Activated B cell treated with CpG ODN at 0.5 μM for 24 hours (primary cell): ENCODE results near the gene FARS2. TPM values are rescaled to one million over a fixed set of nuclear protein-coding genes. Genes with fewer than 3 reads are reported as not detected.

ENCODE experiments used
- ATAC-seq: fragments of 200-7000 bp; cut with Tn5 transposase; one replicate; pipeline ENCODE4 v1.10.0; 2021; ENCODE audit warnings: low read depth, mild to moderate bottlenecking, moderate library complexity
- CTCF ChIA-PET: fragments of 350-600 bp; sonication (Branson Sonifier 250); formaldehyde crosslinking; loops from one replicate; lab custom pipeline; 2021; ENCODE audit warnings: antibody characterized with exemption; lab: Charles Lee
- POLR2A ChIA-PET: fragments of 350-600 bp; sonication (Branson Sonifier 250); formaldehyde crosslinking; loops from one replicate; lab custom pipeline; 2021; ENCODE audit warnings: antibody characterized with exemption; lab: Charles Lee
- DNase-seq: peaks from one replicate; pipeline ENCODE4 v3.0.0; 2022
- H3K27ac Mint-ChIP-seq: one replicate; pipeline ENCODE4 v1.8.0; 2020; ENCODE audit warnings: mixed read lengths
- H3K27me3 Mint-ChIP-seq: one replicate; pipeline ENCODE4 v1.8.0; 2021; ENCODE audit warnings: mixed read lengths
- H3K36me3 Mint-ChIP-seq: one replicate; pipeline ENCODE4 v1.8.0; 2021; ENCODE audit warnings: low read depth, mixed read lengths
- H3K4me1 Mint-ChIP-seq: one replicate; pipeline ENCODE4 v1.8.0; 2021; ENCODE audit warnings: mixed read lengths
- H3K4me3 Mint-ChIP-seq: one replicate; pipeline ENCODE4 v1.8.0; 2020; ENCODE audit warnings: mild to moderate bottlenecking, mixed read lengths
- H3K9me3 Mint-ChIP-seq: one replicate; pipeline ENCODE4 v1.8.0; 2020; ENCODE audit warnings: mixed read lengths
- CTCF ChIP-seq: fragments of 200-600 bp; IDR thresholded peaks from one replicate; pipeline ENCODE4 v1.8.0; 2022; ENCODE audit warnings: antibody characterized with exemption, mild to moderate bottlenecking
- intact Hi-C: fragments of 100-400 bp; cut with micrococcal nuclease; formaldehyde crosslinking; loops from one replicate; pipeline ENCODE4 v1.15.1; 2024
- total RNA-seq: library from RNA; stranded (reverse); gene quantifications from 2 replicates; pipeline ENCODE4 v1.2.3, GENCODE V29; 2022

FARS2 gene
- total RNA-seq, 1 donor from 2014 or later: 32.7 TPM

- no peak for DNase-seq
- H3K9me3 Mint-ChIP-seq: peaks cover 9% of the 10 kb centered on the region
- ChIA-PET CTCF (no interaction called here), POLR2A (no interaction called here)
- H3K4me1 Mint-ChIP-seq: no peaks in the 10 kb centered on the region
- peaks cover 11% of the 10 kb centered on the region for H3K36me3 Mint-ChIP-seq
- no peak for TF ChIP-seq CTCF
- H3K27me3 Mint-ChIP-seq: no peaks in the 10 kb centered on the region
- H3K4me3 Mint-ChIP-seq: no peak overlapping the region
- H3K27ac Mint-ChIP-seq: no peak overlapping the region
- intact Hi-C loops: no loop called here
- ATAC-seq: no peak
Measured at GRCh38 chr6:5749651-5750215, 488.4 kb downstream of the FARS2 start.

- ChIA-PET CTCF (no interaction called here), POLR2A (no interaction called here)
- Mint-ChIP-seq H3K4me3 (no peak overlapping the region), H3K27me3 (no peaks in the 10 kb centered on the region), H3K27ac (no peak overlapping the region), H3K4me1 (peaks cover 12% of the 10 kb centered on the region), H3K36me3 (peaks cover 25% of the 10 kb centered on the region), H3K9me3 (peaks cover 20% of the 10 kb centered on the region)
- no peak for TF ChIP-seq CTCF
- intact Hi-C loops: no loop called here
- ATAC-seq (no peak), DNase-seq (no peak)
Measured at GRCh38 chr6:5751525-5752390, 490.4 kb downstream of the FARS2 start.

GRCh38 chr6:5752391-5752680, 491.0 kb downstream of the FARS2 start:
- CTCF ChIA-PET: no interaction called here
- Mint-ChIP-seq H3K9me3 (peaks cover 20% of the 10 kb centered on the region), H3K4me3 (no peak overlapping the region), H3K27ac (no peak overlapping the region), H3K4me1 (peaks cover 12% of the 10 kb centered on the region), H3K27me3 (no peaks in the 10 kb centered on the region), H3K36me3 (peaks cover 25% of the 10 kb centered on the region)
- DNase-seq (no peak), ATAC-seq (no peak)
- POLR2A ChIA-PET: no interaction called here
- intact Hi-C loops: no loop called here
- no peak for TF ChIP-seq CTCF

GRCh38 chr6:5753209-5753608, 491.9 kb downstream of the FARS2 start:
- CTCF ChIA-PET: no interaction called here
- no peak for DNase-seq
- no peak overlapping the region for H3K27ac Mint-ChIP-seq
- no peak for TF ChIP-seq CTCF
- intact Hi-C loops: no loop called here
- peaks cover 12% of the 10 kb centered on the region for H3K4me1 Mint-ChIP-seq
- H3K36me3 Mint-ChIP-seq: peaks cover 25% of the 10 kb centered on the region
- no peaks in the 10 kb centered on the region for H3K27me3 Mint-ChIP-seq
- H3K9me3 Mint-ChIP-seq: peaks cover 20% of the 10 kb centered on the region
- POLR2A ChIA-PET: no interaction called here
- no peak for ATAC-seq
- no peak overlapping the region for H3K4me3 Mint-ChIP-seq

GRCh38 chr6:5754904-5755303, 493.6 kb downstream of the FARS2 start:
- Mint-ChIP-seq H3K4me1 (peaks cover 12% of the 10 kb centered on the region), H3K36me3 (peaks cover 25% of the 10 kb centered on the region), H3K27ac (no peak overlapping the region), H3K9me3 (peaks cover 20% of the 10 kb centered on the region), H3K4me3 (no peak overlapping the region), H3K27me3 (no peaks in the 10 kb centered on the region)
- no peak for DNase-seq
- no peak for TF ChIP-seq CTCF
- CTCF ChIA-PET: interaction anchor here (0.9 kb wide), 1 partner anchor 284 kb away, joined by 3 read pairs; no protein-coding TSS in a partner anchor
- ATAC-seq: no peak
- intact Hi-C loops: no loop called here
- POLR2A ChIA-PET: interaction anchor here (0.6 kb wide), 1 partner anchor 249 kb away, joined by 3 read pairs; no protein-coding TSS in a partner anchor
